Measurements from ENCODE around the gene UGT1A3.

Gene UGT1A3

DNA sequence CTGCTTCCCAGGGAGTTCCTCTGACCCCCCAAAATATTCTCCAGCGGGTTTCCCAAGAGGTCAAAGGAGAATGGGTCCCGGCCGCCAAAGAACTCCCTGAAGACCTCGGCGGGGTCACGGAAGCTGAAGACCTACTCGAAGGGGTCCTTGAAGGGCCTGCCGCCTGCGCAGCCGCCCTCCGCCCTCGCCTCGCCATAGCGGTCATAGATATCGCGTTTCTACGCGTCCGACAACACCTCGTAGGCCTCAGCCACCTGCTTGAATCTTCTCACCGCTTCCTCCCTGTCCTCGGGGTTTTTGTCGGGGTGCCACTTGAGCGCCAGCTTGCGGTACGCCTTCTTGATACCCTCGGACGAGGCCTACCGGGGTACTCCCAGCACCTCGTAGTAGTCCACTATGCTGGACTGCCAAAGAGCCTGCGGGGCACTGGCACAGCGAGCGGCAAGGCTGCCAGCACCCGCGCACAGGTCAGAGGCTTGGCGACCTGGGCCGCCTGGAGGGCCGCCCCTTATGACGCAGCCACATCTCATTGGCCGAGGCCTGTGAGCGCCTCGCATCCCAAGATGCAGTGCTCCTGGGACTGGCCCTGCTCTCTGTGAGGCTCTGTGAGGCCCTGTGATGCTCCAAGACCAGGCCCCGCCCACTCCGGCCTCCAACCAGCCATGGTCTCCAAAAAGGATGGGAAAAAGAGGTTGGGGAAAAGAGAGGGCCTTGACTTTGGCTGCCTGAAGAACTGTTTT lies 26.2 kb downstream of the UGT1A3 start:
- Histone ChIP-seq H3K27ac (ENCODE audit: low read length) (no peak overlapping the region), H3K9me2 (replicated peaks; ENCODE audit: insufficient read depth, low read length) (no peaks in the 10 kb centered on the region), H3K4me1 (ENCODE audit: low read length) (no peaks in the 10 kb centered on the region), H3K4me3 (ENCODE audit: low read length) (no peak overlapping the region), H3K27me3 (replicated peaks; ENCODE audit: insufficient read depth, low read length) (no peaks in the 10 kb centered on the region), H4K20me1 (ENCODE audit: insufficient read depth, low read length) (no peaks in the 10 kb centered on the region), H3K9ac (ENCODE audit: low read length) (no peak overlapping the region), H3F3A (ENCODE audit: insufficient read depth, low read length) (no peaks in the 10 kb centered on the region), H2AFZ (ENCODE audit: low read length) (no peak overlapping the region), H3K9me3 (replicated peaks; ENCODE audit: insufficient read depth, low read length) (no peaks in the 10 kb centered on the region), H3K36me3 (replicated peaks; ENCODE audit: insufficient read depth, low read length) (no peaks in the 10 kb centered on the region), H3K4me2 (ENCODE audit: low read depth, low read length) (no peak overlapping the region), H3K79me2 (ENCODE audit: low read length) (no peaks in the 10 kb centered on the region)
- TF ChIP-seq, protein P1, sequence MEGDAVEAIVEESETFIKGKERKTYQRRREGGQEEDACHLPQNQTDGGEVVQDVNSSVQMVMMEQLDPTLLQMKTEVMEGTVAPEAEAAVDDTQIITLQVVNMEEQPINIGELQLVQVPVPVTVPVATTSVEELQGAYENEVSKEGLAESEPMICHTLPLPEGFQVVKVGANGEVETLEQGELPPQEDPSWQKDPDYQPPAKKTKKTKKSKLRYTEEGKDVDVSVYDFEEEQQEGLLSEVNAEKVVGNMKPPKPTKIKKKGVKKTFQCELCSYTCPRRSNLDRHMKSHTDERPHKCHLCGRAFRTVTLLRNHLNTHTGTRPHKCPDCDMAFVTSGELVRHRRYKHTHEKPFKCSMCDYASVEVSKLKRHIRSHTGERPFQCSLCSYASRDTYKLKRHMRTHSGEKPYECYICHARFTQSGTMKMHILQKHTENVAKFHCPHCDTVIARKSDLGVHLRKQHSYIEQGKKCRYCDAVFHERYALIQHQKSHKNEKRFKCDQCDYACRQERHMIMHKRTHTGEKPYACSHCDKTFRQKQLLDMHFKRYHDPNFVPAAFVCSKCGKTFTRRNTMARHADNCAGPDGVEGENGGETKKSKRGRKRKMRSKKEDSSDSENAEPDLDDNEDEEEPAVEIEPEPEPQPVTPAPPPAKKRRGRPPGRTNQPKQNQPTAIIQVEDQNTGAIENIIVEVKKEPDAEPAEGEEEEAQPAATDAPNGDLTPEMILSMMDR (IDR thresholded peaks at IDR 0.05; ENCODE audit: low read length): no peak
- no peak for TF ChIP-seq EZH2phosphoT487 (IDR thresholded peaks at IDR 0.05; ENCODE audit: low read length)
- TF ChIP-seq EZH2 (optimal IDR thresholded peaks at IDR 0.05; ENCODE audit: low read depth, low read length): no peak
- DNase-seq: no peak

DNA sequence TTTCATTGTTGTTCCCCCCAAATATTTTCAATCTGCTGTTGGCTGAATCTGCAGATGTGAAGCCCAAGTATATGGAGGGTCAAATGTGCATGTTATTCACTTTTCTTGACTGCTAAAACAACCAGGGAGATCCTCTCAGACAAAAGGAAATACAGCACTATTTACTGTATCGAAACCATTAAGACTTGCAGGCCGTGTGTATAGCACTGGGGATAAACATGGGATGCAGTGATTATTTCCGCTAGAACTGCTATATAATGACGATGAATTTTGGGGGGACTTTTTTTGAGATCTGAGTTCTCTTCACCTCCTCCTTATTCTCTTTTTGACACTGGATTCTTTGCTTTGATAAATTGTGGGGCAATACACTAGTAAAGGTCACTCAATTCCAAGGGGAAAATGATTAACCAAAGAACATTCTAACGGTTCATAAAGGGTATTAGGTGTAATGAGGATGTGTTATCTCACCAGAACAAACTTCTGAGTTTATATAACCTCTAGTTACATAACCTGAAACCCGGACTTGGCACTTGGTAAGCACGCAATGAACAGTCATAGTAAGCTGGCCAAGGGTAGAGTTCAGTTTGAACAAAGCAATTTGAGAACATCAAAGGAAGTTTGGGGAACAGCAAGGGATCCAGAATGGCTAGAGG lies 27.7 kb downstream of the UGT1A3 start:
- Histone ChIP-seq H3K4me3 (ENCODE audit: low read length) (no peak overlapping the region), H3K36me3 (replicated peaks; ENCODE audit: insufficient read depth, low read length) (no peaks in the 10 kb centered on the region), H2AFZ (ENCODE audit: low read length) (no peak overlapping the region), H3K9me3 (replicated peaks; ENCODE audit: insufficient read depth, low read length) (no peaks in the 10 kb centered on the region), H3K4me1 (ENCODE audit: low read length) (no peaks in the 10 kb centered on the region), H3K27ac (ENCODE audit: low read length) (no peak overlapping the region), H4K20me1 (ENCODE audit: insufficient read depth, low read length) (no peaks in the 10 kb centered on the region), H3K79me2 (ENCODE audit: low read length) (no peaks in the 10 kb centered on the region), H3K27me3 (replicated peaks; ENCODE audit: insufficient read depth, low read length) (no peaks in the 10 kb centered on the region), H3K9ac (ENCODE audit: low read length) (no peak overlapping the region), H3F3A (ENCODE audit: insufficient read depth, low read length) (no peaks in the 10 kb centered on the region), H3K4me2 (ENCODE audit: low read depth, low read length) (no peak overlapping the region), H3K9me2 (replicated peaks; ENCODE audit: insufficient read depth, low read length) (no peaks in the 10 kb centered on the region)
- TF ChIP-seq, protein P1 (IDR thresholded peaks at IDR 0.05; ENCODE audit: low read length): no peak
- TF ChIP-seq EZH2phosphoT487 (IDR thresholded peaks at IDR 0.05; ENCODE audit: low read length) (no peak), EZH2 (optimal IDR thresholded peaks at IDR 0.05; ENCODE audit: low read depth, low read length) (no peak)
- DNase-seq: no peak

DNA sequence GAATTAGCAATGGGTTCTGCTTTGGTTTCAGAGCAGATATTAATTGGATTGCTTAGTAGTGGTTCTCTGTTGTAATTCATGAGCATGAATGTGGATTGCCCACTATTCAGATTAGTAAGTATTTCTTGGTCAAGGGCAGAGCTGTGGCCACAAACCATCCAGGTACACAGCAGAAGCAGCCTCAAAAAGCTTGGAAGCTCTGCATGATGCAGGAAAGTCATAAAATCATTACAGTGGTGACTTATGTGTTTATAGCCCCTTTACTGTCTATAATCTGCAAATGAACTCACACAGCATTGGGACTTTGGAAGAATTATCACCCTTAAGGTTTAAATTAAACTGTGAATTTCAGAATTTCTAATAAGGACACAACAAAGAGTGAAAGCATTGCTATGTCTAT lies 29.3 kb downstream of the UGT1A3 start:
- no peaks in the 10 kb centered on the region for H3K9me3 ChIP-seq (replicated peaks; ENCODE audit: insufficient read depth, low read length)
- H3K4me2 ChIP-seq (ENCODE audit: low read depth, low read length): no peak overlapping the region
- TF ChIP-seq, protein P1 (IDR thresholded peaks at IDR 0.05; ENCODE audit: low read length): no peak
- TF ChIP-seq EZH2phosphoT487 (IDR thresholded peaks at IDR 0.05; ENCODE audit: low read length) (no peak), EZH2 (optimal IDR thresholded peaks at IDR 0.05; ENCODE audit: low read depth, low read length) (no peak)
- no peak overlapping the region for H3K27ac ChIP-seq (ENCODE audit: low read length)
- H2AFZ ChIP-seq (ENCODE audit: low read length): no peak overlapping the region
- no peaks in the 10 kb centered on the region for H3F3A ChIP-seq (ENCODE audit: insufficient read depth, low read length)
- H4K20me1 ChIP-seq (ENCODE audit: insufficient read depth, low read length): no peaks in the 10 kb centered on the region
- no peaks in the 10 kb centered on the region for H3K36me3 ChIP-seq (replicated peaks; ENCODE audit: insufficient read depth, low read length)
- H3K4me1 ChIP-seq (ENCODE audit: low read length): no peaks in the 10 kb centered on the region
- H3K9me2 ChIP-seq (replicated peaks; ENCODE audit: insufficient read depth, low read length): no peaks in the 10 kb centered on the region
- H3K9ac ChIP-seq (ENCODE audit: low read length): no peak overlapping the region
- H3K79me2 ChIP-seq (ENCODE audit: low read length): no peaks in the 10 kb centered on the region
- DNase-seq: no peak
- H3K27me3 ChIP-seq (replicated peaks; ENCODE audit: insufficient read depth, low read length): no peaks in the 10 kb centered on the region
- no peak overlapping the region for H3K4me3 ChIP-seq (ENCODE audit: low read length)

Data from MM.1S (cell line).